PC-9 (cell line): ENCODE measurements around the gene NTM.

Experiments
- CTCF ChIP-seq: fragments of 200-600 bp; sonication (generic); conservative IDR thresholded peaks from 2 replicates; pipeline ENCODE4 v1.6.1; 2017; ENCODE audit warnings: mixed run types, antibody characterized with exemption, mild to moderate bottlenecking, moderate library complexity
- EZH2 ChIP-seq: fragments of 200-600 bp; sonication (generic); IDR thresholded peaks from 2 replicates; pipeline ENCODE4 v1.8.0; 2017; ENCODE audit warnings: antibody characterized with exemption, low read depth

GRCh38 chr11:132072044-132072857, 701.8 kb downstream of the NTM start:
- TF ChIP-seq CTCF (no peak), EZH2 (no peak)
